Endothelial cell of hepatic sinusoid (primary cell): ENCODE data around the gene ACRV1.
"Not testable (repeated sequence)": the region's sequence is repeated elsewhere in the genome, so short reads cannot be mapped to it uniquely, and the experiment has no call there.

Source experiments
- in situ Hi-C: cut with HindIII; loops from 2 replicates; pipeline ENCODE4 v1.10.0; 2017; ENCODE audit warnings: low sequenced_read_pairs

Gene ACRV1, protein sequence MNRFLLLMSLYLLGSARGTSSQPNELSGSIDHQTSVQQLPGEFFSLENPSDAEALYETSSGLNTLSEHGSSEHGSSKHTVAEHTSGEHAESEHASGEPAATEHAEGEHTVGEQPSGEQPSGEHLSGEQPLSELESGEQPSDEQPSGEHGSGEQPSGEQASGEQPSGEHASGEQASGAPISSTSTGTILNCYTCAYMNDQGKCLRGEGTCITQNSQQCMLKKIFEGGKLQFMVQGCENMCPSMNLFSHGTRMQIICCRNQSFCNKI

DNA sequence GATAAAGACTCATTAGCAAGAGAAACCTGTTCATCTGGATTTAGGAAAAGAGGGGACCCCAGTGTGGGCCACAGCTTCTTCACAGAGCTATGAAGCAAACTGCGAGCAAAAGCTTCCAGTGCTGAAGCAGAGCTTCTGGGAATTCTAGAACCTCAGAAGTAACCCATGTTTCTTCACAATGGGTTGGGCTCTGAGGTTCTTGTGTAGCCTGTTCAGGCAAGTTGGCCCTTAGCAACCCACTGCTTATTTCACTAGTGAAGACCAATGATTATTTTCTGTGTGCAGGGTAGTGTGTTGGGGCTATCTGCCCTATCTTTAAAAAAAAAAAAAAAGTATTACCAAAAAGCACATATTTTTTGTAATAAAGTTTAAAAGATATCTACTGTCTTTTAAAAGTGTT is at the start of gene ACRV1:
ACRV1 (minus strand) TSS at position 101 of the 400 bp plus-strand sequence; CDS start at position 34, 67 bp downstream.
- in situ Hi-C loops = no loop called here

DNA sequence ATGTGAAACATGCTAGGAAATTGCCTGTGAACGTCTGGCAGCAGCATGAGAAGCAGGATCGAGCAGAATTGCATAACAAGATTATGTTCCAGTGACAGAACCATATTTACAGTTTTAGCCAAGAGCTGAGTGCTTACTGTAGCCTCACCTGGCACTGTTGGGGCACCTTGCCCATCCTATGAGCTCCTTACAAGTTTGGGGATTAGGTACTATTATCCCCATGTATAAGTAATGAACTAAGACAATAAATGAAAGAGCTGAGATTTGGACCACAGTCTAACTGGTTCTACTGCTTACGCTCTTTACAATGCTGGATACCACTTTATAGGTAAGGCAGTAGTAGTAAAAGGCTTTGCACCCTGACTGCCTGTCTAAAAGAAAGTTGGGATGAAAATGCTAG is 48.3 kb upstream of the ACRV1 start:
- in situ Hi-C loops = no loop called here

DNA sequence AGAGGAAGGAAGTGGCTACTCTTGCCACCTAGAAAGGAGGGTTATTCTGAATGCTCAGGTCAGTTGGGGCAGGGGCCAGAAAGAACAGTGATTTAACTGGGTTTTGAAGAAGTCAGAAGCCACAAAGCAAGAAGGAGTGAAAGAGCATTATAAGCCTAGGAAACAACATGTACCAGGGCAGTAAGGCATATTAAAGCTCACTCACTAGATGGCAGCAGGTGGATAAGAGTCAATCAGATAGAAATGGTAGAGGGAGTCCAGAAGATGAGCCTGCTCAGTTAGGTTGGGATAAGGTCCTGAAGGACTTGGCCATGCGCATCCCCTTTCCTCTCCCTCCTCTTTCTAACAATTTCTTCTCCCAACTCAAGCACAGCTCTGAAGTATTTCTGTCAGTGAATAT is 43.5 kb upstream of the ACRV1 start:
- in situ Hi-C loops = no loop called here

DNA sequence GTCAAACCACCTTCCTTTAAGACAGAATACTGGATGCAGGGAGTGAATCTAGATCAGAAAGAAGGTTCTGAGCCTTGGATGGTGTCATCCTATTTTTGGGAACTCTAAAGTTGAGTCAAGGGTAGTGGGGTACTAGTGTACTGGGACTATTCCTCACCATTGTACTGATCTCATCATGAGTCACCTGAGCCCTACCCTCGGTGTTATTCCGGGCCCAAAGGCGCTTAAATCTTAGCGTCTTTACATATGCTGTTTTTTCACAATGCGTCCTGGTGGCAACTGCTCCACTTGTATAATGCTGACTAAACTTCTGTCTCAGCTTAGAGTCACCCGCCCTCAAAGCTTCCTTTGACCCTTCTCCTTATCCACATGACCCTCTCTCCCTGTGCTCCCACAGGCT is 40.1 kb upstream of the ACRV1 start:
- in situ Hi-C loops = no loop called here

DNA sequence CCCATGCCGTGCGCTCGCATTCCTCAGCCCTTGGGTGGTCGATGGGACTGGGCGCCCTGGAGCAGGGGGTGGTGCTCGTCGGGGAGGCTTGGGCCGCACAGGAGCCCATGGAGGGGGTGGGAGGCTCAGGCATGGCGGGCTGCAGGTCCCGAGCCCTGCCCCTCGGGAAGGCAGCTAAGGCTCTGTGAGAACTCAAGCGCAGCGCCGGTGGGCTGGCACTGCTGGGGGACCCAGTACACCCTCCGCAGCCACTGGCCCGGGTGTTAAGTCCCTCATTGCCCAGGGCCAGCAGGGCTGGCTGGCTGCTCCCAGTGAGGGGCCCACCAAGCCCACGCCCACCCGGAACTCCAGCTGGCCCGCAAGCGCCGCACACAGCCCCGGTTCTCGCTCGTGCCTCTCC is 24.0 kb upstream of the ACRV1 start:
- in situ Hi-C loops = not testable (repeated sequence)

DNA sequence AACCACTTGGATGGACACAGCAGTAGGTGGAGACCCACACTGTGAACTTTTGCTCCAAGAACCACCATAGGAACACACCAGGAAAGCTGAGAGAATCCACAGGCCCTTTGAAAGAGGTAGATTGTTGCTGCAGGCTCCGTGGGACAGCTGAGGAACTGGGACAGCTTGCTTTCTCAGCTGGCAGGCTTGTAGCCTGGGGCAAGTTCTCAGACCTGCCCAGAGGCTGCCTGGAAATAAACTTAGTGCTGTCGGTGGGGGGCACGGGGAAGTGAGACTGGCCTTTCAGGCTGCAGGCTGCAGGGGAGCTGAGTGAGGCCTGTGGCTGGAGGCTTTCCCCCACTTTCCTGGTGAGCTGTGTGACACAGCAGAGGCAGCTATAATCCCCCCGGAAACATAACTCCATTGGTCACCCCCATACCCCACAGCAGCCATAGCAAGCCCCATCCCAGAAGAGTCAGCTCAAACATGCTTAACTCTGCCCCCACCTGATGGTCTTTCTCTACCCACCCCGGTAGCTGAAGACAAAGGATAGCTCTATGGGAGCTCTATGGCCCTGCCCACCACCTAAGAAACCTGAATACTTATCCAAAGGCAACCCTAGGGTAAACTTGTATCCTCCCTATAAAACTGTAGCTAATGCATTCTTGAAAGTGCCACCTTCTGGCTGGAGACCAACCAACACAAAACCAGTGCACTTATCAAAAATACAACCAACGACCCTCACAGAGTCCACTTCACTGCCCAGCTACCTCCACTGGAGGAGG is 21.4 kb upstream of the ACRV1 start:
- in situ Hi-C loops = no loop called here

DNA sequence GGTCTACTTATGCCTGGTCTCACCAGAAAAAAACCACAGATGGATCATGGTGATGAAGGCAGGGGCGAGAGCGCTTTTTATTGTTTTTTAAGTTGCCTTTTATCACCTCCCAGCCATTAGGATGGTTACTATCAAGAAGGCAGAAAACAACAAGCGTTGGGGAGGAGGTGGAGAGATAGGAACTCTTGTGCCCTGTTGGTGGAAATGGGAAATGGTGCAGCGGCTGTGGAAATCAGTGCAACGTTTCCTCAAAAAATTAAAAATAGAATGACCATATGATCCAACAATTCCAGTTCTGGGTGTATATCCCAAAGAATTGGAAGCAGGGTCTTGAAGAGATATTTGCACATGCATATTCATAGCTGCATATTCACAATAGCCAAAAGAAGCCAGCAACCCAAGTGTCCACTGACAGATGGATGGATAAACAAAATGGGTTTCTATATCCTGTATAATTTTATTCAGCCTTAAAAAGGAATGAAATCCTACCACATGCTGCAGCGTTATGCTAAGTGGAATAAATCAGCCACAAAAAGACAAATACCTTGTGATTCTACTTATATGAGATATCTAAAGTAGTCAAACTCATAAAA is 20.5 kb upstream of the ACRV1 start:
- in situ Hi-C loops = no loop called here

DNA sequence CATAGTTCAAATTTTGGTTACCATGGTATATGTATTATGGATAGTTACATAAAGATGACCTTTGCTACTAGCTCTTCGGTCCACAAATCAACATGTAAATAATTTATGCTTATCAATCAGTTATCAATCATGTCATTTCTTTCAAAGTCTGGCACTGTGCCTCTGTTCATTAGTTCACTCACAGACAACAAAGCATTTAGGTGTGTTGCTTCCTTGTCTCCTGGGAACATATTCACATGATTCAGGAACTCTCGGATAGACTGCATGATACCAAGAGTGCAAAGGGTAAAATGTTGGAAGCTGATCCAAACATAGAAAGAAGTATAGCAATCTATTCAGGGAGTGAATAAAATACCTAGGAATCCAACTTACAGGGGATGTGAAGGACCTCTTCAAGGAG is 14.3 kb upstream of the ACRV1 start:
- in situ Hi-C loops = no loop called here

DNA sequence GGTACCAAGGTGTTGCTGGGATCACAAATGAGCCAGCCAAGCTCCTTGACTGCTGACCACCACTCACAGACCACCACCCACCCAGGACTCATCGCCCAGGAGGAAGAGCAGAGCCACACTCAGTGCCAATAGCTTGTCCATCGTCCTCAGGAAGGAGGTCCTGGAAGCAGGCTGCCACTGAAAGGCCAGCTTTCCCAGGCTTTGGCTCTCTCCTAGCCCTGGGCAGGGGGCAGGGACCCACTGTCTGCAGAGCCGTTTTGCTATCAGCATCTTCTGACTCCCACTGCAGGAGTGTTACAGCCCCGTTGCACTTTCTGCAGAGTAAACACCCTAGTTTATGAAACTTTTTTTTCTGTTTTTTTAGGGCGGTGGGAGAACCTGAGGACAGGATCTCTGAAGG is 12.2 kb upstream of the ACRV1 start:
- in situ Hi-C loops = no loop called here

DNA sequence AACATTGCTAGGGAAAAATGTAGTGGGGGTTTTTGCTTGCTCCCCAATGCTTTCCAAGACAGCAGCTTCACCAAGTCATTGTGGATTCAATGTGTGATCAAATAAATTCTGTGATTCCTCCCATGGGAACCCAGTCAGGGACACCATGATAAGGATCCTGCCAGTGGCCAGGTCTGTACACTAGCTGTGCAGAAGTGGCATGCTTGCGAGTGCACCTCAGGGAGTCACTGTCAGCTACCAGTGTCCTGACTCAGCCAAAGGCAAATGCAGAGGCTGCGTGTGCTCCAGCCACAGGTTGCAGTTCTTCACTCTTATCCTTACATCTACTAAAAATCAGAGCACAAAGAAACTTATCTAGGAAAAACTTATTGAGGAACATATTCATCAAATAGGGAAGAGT is 9.4 kb upstream of the ACRV1 start:
- in situ Hi-C loops = no loop called here

DNA sequence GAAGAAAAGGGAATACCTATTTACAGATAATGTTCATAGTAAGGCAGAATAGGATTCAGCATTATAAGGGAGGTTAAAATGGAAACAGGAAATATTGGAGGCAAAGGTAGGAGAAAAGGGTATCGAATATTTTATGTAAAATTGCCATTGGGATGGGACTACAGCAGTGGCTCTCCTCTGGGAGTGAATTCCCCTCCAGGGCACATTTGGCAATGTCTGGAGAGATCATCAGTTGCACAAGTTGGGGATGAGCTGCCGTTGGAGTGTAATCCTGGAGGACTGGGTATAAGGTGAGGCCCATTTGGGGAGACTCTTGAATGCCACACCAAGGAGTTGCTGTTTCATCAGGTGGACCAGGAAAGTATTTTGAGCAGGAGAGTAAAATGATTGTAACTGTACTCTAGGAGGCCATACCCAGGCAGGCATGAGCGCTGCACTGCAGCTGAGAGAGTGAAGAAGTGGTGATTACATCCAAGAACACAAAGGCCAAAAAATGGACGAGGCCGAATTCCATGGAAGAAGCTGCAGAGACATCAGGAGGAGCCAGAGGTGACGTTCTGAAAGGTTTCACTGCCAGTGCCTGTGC is 8.7 kb upstream of the ACRV1 start:
- in situ Hi-C loops = no loop called here

DNA sequence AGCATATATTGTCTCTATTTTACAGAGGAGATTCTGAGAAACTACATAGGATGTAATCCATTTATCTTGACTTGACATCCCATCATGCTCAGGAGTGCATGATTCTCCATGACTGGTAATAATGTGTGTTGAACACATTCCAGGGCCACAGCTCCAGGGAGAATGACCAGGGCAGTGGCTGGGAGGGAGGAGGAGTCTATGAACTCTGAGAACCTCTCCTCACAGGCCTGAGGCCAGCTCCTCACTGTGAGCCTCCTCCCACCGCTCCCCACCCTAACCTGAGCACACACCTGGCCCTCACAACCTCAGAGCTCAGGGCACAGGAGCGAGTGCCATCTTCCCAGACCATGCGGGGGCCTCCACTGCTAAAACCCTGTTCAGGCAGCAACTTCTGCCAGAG is 8.0 kb upstream of the ACRV1 start:
- in situ Hi-C loops = no loop called here

DNA sequence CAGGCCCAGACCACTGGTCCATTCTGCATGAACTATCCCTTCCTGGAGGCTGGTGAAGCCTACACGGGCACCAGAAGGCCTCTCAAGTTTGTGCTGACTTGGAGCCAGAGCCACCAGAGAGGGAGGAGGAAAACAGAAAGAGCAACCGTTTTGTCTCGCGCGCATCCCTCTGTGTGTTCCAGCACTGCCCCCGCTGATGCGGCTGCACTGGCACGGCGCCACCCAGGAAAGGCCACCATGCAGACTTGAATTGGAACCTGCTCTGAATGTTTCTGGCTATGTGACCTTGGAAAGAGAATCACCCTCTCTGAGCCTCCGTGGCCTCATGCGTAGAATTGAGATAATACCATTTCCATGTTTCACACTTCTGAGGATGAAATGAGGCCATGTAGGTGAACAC is 7.4 kb upstream of the ACRV1 start:
- in situ Hi-C loops = no loop called here

DNA sequence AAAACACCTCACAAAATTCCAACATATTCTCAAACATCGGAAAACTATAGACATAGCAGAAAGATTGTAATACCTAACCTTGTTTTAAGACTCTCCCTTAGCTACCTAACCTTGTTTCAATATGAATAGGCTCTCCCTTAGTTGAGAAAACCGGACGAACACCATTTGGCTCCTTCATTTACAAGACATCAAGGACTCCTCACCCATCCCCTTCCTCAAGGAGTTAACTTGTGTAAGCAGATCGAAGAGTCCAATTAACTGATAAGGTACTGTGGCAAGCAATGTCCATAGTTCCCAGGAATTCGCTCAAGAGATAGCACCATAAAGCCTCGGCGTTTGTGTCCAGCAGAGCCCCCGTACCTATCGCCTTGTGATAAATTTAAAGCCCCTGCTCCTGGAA is 4.6 kb upstream of the ACRV1 start:
- in situ Hi-C loops = no loop called here

DNA sequence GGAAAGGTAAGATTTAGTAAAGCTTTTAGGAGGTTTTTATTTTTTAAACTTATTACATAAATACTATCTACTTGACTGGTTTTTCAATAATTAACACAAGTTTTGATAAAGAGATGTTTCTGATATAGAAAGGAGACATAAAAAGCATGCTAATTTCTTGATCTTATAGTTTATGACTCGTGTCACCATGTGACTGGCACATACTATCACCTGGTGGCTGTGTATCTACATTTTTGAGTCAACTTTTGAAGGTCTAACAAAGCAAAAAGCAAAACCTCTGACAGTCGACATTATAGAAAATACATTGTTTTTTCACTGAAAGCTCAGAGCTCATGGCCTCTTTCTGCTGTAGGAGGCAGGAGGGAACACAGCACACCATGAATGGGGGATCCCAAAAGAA is 810 bp downstream of the ACRV1 start:
- in situ Hi-C loops = no loop called here

DNA sequence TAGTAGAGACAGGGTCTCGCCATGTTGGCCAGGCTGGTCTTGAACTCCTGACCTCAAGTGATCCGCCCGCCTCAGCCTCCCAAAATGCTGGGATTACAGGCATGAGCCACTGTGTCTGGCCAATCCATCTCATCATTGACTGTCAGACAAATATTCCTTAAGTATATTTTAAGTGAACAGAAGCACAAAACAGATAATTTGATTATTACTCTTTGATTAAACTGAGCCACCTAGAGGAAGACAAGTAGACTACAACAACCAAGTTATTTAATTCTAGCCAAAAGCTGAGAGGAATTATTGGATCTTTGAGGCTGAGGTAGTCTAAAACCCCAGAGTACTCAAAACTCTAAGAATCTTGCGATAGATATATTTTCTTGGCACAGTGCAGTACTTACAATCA is 1.2 kb downstream of the ACRV1 start:
- in situ Hi-C loops = no loop called here

DNA sequence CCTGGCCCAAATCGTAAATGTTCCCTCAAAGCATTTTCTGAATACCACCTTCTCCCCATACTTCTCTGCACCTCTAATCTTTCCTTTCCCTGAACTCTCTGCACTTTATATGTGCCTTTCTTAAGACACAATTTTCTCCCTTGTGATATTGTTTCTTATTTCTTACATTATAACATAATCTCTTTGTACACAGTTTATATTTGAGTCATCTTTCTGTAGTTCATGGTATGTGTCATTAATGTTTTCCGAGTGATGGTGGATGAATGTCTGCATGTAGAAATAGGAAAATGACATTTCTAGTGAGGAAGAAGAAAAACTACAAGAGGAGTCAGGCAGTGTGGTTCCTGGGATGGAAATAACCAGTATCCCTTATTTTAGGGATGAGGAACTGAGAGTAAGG is 5.5 kb downstream of the ACRV1 start:
- in situ Hi-C loops = no loop called here

DNA sequence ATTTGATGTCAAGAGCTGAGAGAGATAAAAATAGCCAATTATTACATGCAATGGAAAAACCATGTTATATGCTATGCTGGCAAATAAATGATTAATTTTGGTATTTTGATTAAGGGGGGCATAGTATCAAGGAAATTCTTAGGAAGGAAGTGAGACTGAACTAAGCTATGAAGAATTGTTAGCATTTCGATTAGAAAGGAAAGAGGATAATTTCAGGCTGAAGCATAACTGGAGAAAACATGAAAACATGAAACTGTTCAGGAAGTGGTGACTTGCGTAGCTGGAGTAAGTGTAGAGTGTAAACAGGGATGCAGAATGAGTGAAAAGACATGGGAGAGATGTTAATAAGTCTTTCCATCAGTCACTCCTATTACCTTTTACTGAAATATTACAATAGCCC is 6.4 kb downstream of the ACRV1 start:
- in situ Hi-C loops = no loop called here

DNA sequence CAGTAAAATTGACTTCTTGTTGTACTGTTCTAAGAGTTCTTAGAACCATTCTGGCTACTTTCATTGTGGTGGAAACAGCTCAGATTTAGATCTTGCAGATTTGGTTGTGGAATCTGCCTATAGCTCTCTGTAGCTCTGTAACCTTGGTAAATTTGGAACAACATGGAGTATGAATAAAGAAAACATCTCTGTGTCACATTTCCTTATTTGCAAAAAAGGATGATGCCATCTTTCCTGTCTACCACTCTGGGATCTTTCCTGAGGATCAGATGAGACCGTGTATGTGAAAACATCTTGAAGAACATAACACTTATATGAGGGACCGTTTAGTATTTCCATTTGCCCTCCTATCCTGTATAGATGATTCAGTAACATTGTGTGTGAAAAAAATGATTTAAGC is 9.1 kb downstream of the ACRV1 start:
- in situ Hi-C loops = no loop called here

DNA sequence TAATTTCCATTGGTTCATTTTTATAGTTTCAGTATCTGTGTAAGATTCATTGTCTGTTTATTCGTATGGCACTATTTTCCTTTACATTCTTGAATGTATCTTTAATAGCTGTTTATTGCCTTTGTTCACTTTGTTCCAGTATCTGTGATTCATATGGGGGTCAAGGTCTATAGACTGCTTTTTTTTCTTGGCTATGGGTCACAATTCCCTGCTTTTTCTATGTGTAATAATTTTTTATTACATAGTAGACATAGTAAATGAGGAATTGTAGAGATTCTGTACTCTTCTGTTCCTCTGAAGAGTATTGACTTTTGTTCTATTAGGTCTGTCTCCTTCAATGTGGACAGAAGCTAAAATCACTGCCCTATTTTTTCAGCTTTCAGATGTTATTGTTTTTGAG is 10.5 kb downstream of the ACRV1 start:
- in situ Hi-C loops = no loop called here

DNA sequence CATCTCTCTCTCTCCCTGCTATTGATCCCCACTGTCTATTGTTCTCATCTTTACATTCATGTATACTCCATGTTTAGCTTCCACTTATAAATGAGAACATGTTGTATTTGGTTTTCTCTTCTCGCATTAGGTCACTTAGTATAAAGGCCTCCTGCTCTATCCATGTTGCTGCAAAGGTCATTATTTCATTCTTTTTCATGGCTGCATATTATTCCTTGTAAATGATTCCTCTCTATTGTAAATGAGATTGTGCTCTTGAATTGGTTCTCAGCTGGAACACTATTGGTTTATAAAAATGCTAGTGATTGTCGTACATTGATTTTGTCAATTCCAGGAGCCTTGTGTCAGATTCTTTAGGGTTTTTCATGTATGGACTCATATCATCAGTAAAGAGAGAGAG is 13.5 kb downstream of the ACRV1 start:
- in situ Hi-C loops = no loop called here

DNA sequence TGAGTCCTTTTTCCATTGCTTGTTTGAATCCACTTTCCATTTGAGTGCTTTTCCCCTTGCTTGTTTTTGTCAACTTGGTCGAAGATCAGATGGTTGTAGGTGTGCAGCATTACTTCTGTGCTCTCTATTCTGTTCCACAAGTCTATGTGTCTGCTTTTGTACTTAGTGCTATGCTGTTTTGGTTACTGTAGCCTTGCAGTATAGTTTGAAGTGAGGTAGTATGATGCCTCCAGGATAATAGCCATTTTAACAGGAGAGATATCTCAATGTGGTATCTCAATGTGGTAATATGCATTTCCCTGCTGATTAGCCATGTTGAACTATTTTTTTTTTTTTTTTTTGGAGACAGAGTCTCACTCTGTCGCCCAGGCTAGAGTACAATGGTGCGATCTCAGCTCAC is 16.7 kb downstream of the ACRV1 start:
- in situ Hi-C loops = no loop called here
